Pancreas (tissue), 10 donors: Measurements from ENCODE around the gene TFPI2. TPM values are rescaled to one million over a fixed set of nuclear protein-coding genes. Genes with fewer than 3 reads are reported as not detected.

Source experiments
- ATAC-seq, 4 donors: fragments of 200-7000 bp; cut with Tn5 transposase; one replicate each; pipeline versions ENCODE4 v1.8.0 to v1.9.1; 2020; ENCODE audit warnings: mild to moderate bottlenecking in 4 of 4, moderate library complexity in 4 of 4
- DNase-seq, 6 donors: peaks; one replicate each; pipeline ENCODE4 v3.0.0-alpha.2; 2020
- FAIRE-seq: peaks from 2 replicates; lab custom pipeline; 2012; peaks lifted over from hg19 to GRCh38; lab: Jason Lieb, UNC
- H3K27ac ChIP-seq, 4 donors: fragments of 200-600 bp; sonication (generic); 1 replicate in 3 of 4; 2 replicates in 1 of 4; pipeline versions ENCODE4 v1.5.0 to v1.8.0; 2020
- H3K27me3 ChIP-seq, 4 donors: fragments of 200-600 bp; one replicate each; pipeline ENCODE4 v1.8.0; 2021
- H3K36me3 ChIP-seq, 3 donors: fragments of 200-600 bp; sonication (generic) in 1 of 3; one replicate each; pipeline versions ENCODE4 v1.5.0 to v1.8.0; 2020 to 2021
- H3K4me1 ChIP-seq, 3 donors: fragments of 200-600 bp; one replicate each; pipeline ENCODE4 v1.8.0; 2021
- H3K4me3 ChIP-seq, 4 donors: fragments of 200-600 bp; sonication (generic) in 2 of 4; one replicate each; pipeline versions ENCODE4 v1.5.0 to v1.8.0; 2020 to 2021
- H3K9me3 ChIP-seq, 4 donors: fragments of 200-600 bp; one replicate each; pipeline ENCODE4 v1.8.0; 2021
- CTCF ChIP-seq, 4 donors: fragments of 200-600 bp; sonication (generic) in 3 of 4; IDR thresholded peaks; one replicate each; pipeline versions ENCODE4 v1.5.0 to v1.8.0; 2021; ENCODE audit warnings: antibody characterized with exemption in 4 of 4
- WGBS, 2 donors: extraction: QIAGEN DNeasy Blood & Tissue Kit; methylation state at CpG; one replicate each; pipeline ENCODE4 v1.1.7; 2013; 5-methylcytosine and 5-hydroxymethylcytosine counted together
- intact Hi-C, 3 donors: fragments of 100-400 bp; cut with DNase I; formaldehyde crosslinking; loops; one replicate each; pipeline versions ENCODE4 v1.11.1 to v1.14.2; 2022
- polyA plus RNA-seq, 2 donors: library from polyadenylated mRNA; stranded (reverse); fragments of 200-250 nt; gene quantifications; one replicate each; pipeline ENCODE4 v1.2.3, GENCODE V29; 2013
- total RNA-seq, 6 donors: library from RNA; stranded (reverse); fragmentation: NEBNext Ultra II Directional in 4 of 6; extraction: Animal tissue kit (Norgen Biotek cat#: 25700) in 4 of 6; gene quantifications; one replicate each; pipeline versions ENCODE4 v1.2.1 to v1.2.4, GENCODE V29; 2021 to 2023
- donor health status: healthy with polysubstance abuse.
- donor health status: DM: no; HTN: no; CAD: no; lungs with moderate emphysema.
- donor health status: DM: no; HTN: no; CAD: no.
- donor health status: control.
- donor health status: control.
- donor health status: Bipolar disorder and iron deficiency.
- donor health status: DM: yes; HTN: yes; CAD: no.
- donor health status: DM: no; HTN: no; CAD: no.
- donor health status: DM: no; HTN: no; CAD: no.
- donor health status: DM: yes; HTN: yes; CAD: no.

The TFPI2 gene
- total and polyA plus RNA-seq, 8 donors = 11.8 to 49.2 (median 19.5) TPM

- FAIRE-seq = no peak
- no peak overlapping the region for H3K4me3 ChIP-seq
- H3K4me1 ChIP-seq = no peaks in the 10 kb centered on the region
- H3K27me3 ChIP-seq = no peaks in the 10 kb centered on the region
- no peak for TF ChIP-seq CTCF (IDR thresholded peaks at IDR 0.05)
- intact Hi-C loops = no loop called here
- 61 to 67% methylated on average over 3 of the region's 3 CpGs for WGBS, 2 donors
- ATAC-seq = no peak
- no peaks in the 10 kb centered on the region for H3K36me3 ChIP-seq
- no peak for DNase-seq
- H3K9me3 ChIP-seq = no peaks in the 10 kb centered on the region
- no peak overlapping the region for H3K27ac ChIP-seq
Observed at GRCh38 chr7:93866886-93867285, 23.7 kb downstream of the TFPI2 start.

- Histone ChIP-seq H3K27ac (no peak overlapping the region), H3K4me3 (no peak overlapping the region), H3K36me3 (no peaks in the 10 kb centered on the region), H3K9me3 (no peaks in the 10 kb centered on the region), H3K4me1 (no peaks in the 10 kb centered on the region), H3K27me3 (no peaks in the 10 kb centered on the region)
- no peak for DNase-seq
- intact Hi-C loops = no loop called here
- ATAC-seq = no peak
- no peak for FAIRE-seq
- TF ChIP-seq CTCF (IDR thresholded peaks at IDR 0.05) = no peak
- 71 to 75% methylated on average over 2 of the region's 2 CpGs for WGBS, 2 donors
Observed at GRCh38 chr7:93862651-93863050, 27.9 kb downstream of the TFPI2 start.

- intact Hi-C loops = no loop called here
- H3K4me3 ChIP-seq = no peak overlapping the region
- peak in 1 of 4 donors; percentile 37 for TF ChIP-seq CTCF (IDR thresholded peaks at IDR 0.05)
- no peak for FAIRE-seq
- no peaks in the 10 kb centered on the region for H3K27me3 ChIP-seq
- H3K9me3 ChIP-seq = no peaks in the 10 kb centered on the region
- no peaks in the 10 kb centered on the region for H3K4me1 ChIP-seq
- WGBS, 2 donors = 55 to 74% methylated on average over 4 of the region's 4 CpGs
- ATAC-seq = no peak
- no peak for DNase-seq
- no peaks in the 10 kb centered on the region for H3K36me3 ChIP-seq
- H3K27ac ChIP-seq = no peak overlapping the region
Observed at GRCh38 chr7:93861325-93861949, 29.1 kb downstream of the TFPI2 start.

GRCh38 chr7:93860261-93860660 lies 30.3 kb downstream of the TFPI2 start:
- no peak for DNase-seq
- Histone ChIP-seq H3K4me1 (no peaks in the 10 kb centered on the region), H3K27ac (no peak overlapping the region), H3K36me3 (no peaks in the 10 kb centered on the region), H3K4me3 (no peak overlapping the region), H3K27me3 (no peaks in the 10 kb centered on the region), H3K9me3 (no peaks in the 10 kb centered on the region)
- intact Hi-C loops = no loop called here
- FAIRE-seq = no peak
- no peak for ATAC-seq
- WGBS, 2 donors = 68 to 82% methylated on average over 1 of the region's 1 CpG
- TF ChIP-seq CTCF (IDR thresholded peaks at IDR 0.05) = no peak

GRCh38 chr7:93858857-93859256 lies 31.7 kb downstream of the TFPI2 start:
- ATAC-seq = no peak
- FAIRE-seq = no peak
- no peak for TF ChIP-seq CTCF (IDR thresholded peaks at IDR 0.05)

More at GRCh38 chr7:93858857-93859256, 31.7 kb downstream of the TFPI2 start:
- no peaks in the 10 kb centered on the region for H3K36me3 ChIP-seq
- no peak overlapping the region for H3K4me3 ChIP-seq
- intact Hi-C loops = no loop called here
- no peak for DNase-seq
- no peak overlapping the region for H3K27ac ChIP-seq
- H3K9me3 ChIP-seq = no peaks in the 10 kb centered on the region
- no peaks in the 10 kb centered on the region for H3K27me3 ChIP-seq
- H3K4me1 ChIP-seq = no peaks in the 10 kb centered on the region
- 69 to 79% methylated on average over 2 of the region's 2 CpGs for WGBS, 2 donors
